GM12874 (cell line): Measurements from ENCODE around the gene HAPLN2.

Source experiments
- CTCF ChIP-seq: IDR thresholded peaks from 2 replicates; pipeline ENCODE4 v1.5.1; 2011; ENCODE audit warnings: low read depth, mild to moderate bottlenecking, control low read depth, low read length, moderate library complexity; ENCODE audit not compliant: insufficient read depth

Gene HAPLN2

GRCh38 chr1:156615946-156616345, 3.3 kb upstream of the HAPLN2 start:
- no peak for TF ChIP-seq CTCF

DNA sequence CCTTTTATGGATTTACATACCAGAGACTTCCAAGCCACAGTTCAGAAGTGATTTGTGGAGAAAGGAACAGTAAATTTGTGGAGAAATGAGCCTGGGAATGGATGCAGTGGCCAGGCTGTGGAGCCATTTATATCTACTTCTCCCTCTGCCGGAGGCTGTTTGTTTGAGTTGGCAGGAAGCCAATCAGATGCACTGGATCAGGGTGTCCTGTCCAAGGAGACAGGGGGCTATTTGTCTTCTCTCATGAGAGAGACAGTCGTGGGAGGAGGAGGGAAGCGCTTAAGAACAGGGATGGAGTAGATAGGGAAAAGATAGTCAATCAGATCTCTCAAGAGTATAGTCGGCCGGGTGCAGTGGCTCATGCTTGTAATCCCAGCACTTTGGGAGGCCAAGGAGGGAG, 2.8 kb upstream of the HAPLN2 start:
- no peak for TF ChIP-seq CTCF

DNA sequence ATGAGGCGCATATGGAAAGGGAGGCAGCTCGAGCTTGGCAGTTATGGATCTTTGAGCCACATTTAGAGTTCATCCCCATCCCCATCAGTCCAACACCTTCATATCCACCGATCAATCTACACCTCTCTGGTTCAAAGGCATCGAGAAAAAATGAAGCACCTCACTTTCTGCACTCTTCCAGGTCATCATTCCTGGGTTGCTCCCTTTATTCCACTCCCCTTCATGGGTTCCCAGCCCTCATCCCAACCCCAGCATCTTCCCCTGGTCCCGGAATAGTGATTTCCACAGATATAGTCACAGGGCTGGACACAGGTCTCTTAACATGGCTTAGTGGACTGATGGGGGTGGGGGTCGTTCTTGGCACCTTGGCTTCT, 354 bp downstream of the HAPLN2 start:
- TF ChIP-seq CTCF: no peak

DNA sequence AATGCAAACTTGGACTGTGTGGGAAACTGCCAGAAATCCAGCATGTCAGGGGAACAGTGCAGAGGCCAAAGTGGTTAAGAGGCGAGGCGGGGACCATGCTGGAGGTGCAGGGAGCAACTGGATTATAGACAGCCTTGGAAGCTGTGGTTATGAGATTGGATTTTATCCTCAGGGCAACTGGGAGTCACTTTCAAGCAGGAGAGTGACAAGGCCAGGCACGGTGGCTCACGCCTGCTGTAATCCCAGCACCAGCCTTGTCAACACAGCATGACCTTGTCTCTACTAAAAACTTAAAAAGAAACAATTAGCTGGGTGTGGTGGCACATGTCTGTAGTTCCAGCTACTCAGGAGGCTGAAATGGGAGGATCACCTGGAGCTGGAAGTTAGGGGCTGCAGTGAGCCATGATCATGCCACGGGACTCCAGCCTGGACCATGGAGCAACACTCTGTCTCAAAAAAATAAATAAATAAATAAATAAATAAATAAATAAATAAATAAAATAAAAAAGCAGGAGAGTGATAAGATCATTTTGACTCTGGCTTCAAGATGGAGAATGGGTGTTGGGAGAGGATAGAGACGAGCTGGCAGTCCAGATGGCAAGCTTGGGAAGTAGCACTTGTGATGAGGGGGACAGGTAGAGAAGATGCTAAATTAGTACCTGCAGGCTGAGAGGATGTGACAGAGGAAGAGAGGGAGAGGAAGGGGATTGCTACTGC, 3.5 kb downstream of the HAPLN2 start:
- no peak for TF ChIP-seq CTCF

DNA sequence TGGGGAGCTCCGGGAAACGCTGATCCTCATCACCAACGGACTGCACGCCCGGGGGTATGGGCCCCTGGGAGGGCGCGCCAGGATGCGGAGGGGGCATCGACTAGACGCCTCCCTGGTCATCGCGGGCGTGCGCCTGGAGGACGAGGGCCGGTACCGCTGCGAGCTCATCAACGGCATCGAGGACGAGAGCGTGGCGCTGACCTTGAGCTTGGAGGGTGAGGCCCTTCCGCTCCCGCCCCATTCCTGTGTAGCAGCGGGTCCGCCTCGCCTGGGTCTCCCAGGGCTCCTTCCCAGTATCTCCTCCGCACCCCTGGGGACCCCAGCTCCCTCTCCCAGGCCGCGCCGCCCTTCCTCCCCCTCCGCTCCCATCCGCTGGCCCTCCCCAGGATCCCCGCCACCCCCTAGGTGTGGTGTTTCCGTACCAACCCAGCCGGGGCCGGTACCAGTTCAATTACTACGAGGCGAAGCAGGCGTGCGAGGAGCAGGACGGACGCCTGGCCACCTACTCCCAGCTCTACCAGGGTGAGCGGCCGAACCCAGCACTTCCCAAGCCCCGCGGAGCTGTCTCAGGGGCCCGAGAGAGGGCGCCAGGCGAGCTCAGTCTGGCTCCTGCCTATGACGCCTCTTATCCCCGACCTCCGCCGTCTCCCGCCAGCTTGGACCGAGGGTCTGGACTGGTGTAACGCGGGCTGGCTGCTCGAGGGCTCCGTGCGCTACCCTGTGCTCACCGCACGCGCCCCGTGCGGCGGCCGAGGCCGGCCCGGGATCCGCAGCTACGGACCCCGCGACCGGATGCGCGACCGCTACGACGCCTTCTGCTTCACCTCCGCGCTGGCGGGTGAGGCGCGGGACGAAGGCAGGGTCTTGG, 5.0 kb downstream of the HAPLN2 start:
- TF ChIP-seq CTCF: peak; percentile 58

DNA sequence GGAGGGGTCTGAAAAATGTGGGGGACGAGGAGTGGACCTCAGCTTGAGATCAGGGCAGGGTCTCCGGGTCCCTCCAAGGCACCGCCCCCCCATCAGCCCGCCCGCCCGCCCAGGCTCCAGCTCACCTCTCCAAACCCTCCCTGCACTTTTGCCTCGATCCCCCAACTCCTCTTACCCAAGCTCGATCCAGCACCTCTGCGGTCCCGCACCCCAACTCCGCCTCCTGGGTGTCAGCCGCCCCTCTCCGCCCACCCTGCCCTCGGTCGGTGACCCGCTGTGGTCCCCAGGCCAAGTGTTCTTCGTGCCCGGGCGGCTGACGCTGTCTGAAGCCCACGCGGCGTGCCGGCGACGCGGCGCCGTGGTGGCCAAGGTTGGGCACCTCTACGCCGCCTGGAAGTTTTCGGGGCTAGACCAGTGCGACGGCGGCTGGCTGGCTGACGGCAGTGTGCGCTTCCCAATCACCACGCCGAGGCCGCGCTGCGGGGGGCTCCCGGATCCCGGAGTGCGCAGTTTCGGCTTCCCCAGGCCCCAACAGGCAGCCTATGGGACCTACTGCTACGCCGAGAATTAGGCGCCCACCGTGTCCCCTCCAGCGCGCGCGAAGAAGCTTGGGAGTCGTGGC, 5.7 kb downstream of the HAPLN2 start:
- TF ChIP-seq CTCF: no peak

DNA sequence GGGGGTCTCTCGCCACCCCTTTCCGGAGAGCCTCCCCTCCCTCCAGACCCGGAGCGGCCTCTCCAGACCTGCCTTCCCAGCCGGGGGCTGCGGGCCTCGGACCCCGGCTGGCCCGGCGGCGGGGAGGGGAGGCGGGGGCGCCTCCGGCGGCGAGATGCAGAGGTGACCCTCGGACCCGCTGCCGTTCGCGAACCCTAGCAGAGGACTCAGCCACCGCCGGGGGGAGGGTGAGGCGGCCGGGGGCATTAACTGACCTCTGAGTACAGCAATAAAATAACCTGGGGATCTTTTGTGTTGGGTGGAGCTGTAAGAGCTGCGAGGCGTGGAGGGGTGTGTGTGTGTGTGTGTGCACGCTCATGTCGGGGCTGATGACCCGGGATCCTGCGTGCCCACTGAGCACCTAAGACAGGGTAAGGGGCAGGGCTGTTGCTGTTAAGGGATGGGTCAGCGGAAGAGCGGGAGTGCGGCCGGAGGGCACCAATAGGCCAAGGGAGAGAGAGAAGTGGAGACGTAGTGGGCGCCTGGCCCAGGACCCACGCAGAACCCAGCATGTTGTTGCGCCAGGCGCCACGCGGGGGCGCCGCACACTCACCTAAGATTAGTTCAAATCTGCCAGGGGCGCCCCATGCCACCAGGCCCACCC, 6.3 kb downstream of the HAPLN2 start:
- peak; percentile 95 for TF ChIP-seq CTCF
